Measurements from ENCODE around the gene PRR14L. TPM values are rescaled to one million over a fixed set of nuclear protein-coding genes. Genes with fewer than 3 reads are reported as not detected.

The PRR14L gene
- total and polyA plus RNA-seq, 2 donors (not counting 3 experiments of a cell fraction or from before 2014, with no cell fraction given), result 13.1 to 53.8 TPM

DNA sequence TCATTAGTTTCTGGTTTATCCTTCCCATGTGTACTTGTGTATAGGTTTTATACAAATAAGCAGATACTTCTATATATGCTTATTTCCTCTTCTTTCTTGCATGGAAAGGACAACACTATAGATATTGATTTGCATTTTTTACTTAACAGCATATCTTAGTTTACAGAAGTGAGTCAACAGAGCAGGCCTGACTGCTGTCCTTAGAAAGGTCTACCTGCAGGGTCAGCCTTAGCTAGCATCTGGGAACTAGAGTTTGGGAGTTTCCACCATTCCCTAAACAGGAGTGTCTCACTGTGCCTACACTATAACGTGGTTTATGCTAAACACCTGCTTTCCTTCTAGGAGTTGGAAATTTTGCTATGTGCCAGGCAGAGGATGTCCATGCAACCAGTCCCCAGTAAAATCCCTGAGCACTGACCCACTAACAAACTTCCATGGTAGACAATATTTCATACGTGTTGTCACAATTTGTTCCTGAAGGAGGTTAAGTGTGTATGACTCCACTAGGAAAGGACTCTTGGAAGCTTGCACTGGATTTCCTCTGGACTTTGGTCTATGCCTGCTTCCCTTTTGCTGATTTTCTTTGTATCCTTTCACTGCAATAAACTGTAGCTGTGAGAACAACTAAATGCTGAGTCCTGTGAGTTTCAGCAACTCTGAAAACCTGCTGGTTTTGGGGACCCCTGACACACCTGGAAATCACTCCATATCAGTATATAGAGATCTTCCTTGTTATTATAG, 17.7 kb downstream of the PRR14L start:
- Histone ChIP-seq H2AFZ (ENCODE audit: low read depth, low read length) (no peak overlapping the region), H3K4me3 (replicated peaks in 1 of 3; ENCODE audit: insufficient read depth in 1 of 3, low read depth in 1 of 3, low read length in 3 of 3) (no peak overlapping the region), H4K20me1 (replicated peaks; ENCODE audit: control insufficient read depth, extremely low read depth, insufficient read depth, low read length) (peaks cover 3% of the 10 kb centered on the region), H3K9me1 (replicated peaks; ENCODE audit: control insufficient read depth, extremely low read depth, insufficient read depth, low read length) (no peaks in the 10 kb centered on the region), H3K79me2 (ENCODE audit: control insufficient read depth, insufficient read depth, low read length) (peaks cover 55% of the 10 kb centered on the region), H3K27ac (ENCODE audit: insufficient read depth, low read depth, low read length) (no peak overlapping the region), H3K27me3 (ENCODE audit: control insufficient read depth in 2 of 2, insufficient read depth in 2 of 2, low read length in 2 of 2) (no peaks in the 10 kb centered on the region), H3K9ac (replicated peaks; ENCODE audit: extremely low read depth, insufficient read depth, low read length) (no peak overlapping the region), H3K4me1 (ENCODE audit: control insufficient read depth, extremely low read depth, insufficient read depth, low read length) (no peaks in the 10 kb centered on the region), H3K9me3 (replicated peaks; ENCODE audit: control insufficient read depth, insufficient read depth, low read length) (no peaks in the 10 kb centered on the region), H3K4me2 (ENCODE audit: insufficient read depth, low read length) (no peak overlapping the region), H3K36me3 (ENCODE audit: control insufficient read depth in 2 of 2, extremely low read depth in 1 of 2, insufficient read depth in 2 of 2, low read length in 2 of 2) (no peaks in the 10 kb centered on the region)
- DNase-seq (ENCODE audit: low read depth, low spot score) (no peak), FAIRE-seq (no peak)
- intact Hi-C loops (cut with micrococcal nuclease), result no loop called here
- BruUV-seq (replicated peaks), result no TSS peak
- POLR2A ChIA-PET, result no interaction called here
- TF ChIP-seq POLR2AphosphoS5 (IDR thresholded peaks at IDR 0.05; ENCODE audit: insufficient read depth, low read depth, low read length), result no peak
- TF ChIP-seq JUN (IDR thresholded peaks at IDR 0.05; ENCODE audit: borderline replicate concordance, insufficient read depth, insufficient read length, low read depth), result no peak
- no peak for TF ChIP-seq MYC (IDR thresholded peaks at IDR 0.05; ENCODE audit: low read depth, low read length)
- TF ChIP-seq POLR2A (IDR thresholded peaks at IDR 0.05; ENCODE audit: low read depth, low read length), result no peak
- TF ChIP-seq, protein P1, sequence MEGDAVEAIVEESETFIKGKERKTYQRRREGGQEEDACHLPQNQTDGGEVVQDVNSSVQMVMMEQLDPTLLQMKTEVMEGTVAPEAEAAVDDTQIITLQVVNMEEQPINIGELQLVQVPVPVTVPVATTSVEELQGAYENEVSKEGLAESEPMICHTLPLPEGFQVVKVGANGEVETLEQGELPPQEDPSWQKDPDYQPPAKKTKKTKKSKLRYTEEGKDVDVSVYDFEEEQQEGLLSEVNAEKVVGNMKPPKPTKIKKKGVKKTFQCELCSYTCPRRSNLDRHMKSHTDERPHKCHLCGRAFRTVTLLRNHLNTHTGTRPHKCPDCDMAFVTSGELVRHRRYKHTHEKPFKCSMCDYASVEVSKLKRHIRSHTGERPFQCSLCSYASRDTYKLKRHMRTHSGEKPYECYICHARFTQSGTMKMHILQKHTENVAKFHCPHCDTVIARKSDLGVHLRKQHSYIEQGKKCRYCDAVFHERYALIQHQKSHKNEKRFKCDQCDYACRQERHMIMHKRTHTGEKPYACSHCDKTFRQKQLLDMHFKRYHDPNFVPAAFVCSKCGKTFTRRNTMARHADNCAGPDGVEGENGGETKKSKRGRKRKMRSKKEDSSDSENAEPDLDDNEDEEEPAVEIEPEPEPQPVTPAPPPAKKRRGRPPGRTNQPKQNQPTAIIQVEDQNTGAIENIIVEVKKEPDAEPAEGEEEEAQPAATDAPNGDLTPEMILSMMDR (IDR thresholded peaks at IDR 0.05; ENCODE audit: extremely low read depth in 1 of 2, insufficient read depth in 1 of 2, low read depth in 1 of 2, low read length in 2 of 2), result no peak
- no peak for TF ChIP-seq GATA2 (IDR thresholded peaks at IDR 0.05; ENCODE audit: insufficient read depth, insufficient read length, low read depth, low read length)
- TF ChIP-seq EZH2 (IDR thresholded peaks at IDR 0.05; ENCODE audit: borderline replicate concordance, low read depth, low read length, severe bottlenecking), result no peak
- TF ChIP-seq FOS (IDR thresholded peaks at IDR 0.05; ENCODE audit: borderline replicate concordance, insufficient read depth, low read length), result no peak
- no peak for TF ChIP-seq MAX (IDR thresholded peaks at IDR 0.05; ENCODE audit: insufficient read depth, insufficient read length)
- CTCF ChIA-PET, result no interaction called here
- dilution Hi-C loops (cut with MboI; ENCODE audit: extremely low pct_ligation_motif_present, low sequenced_read_pairs), result no loop called here

All from endothelial cell of umbilical vein (primary cell).